SK-N-SH (cell line): ENCODE data around the gene PCBP3. TPM values are rescaled to one million over a fixed set of nuclear protein-coding genes. Genes with fewer than 3 reads are reported as not detected.

Experiments used
- CTCF ChIA-PET: fragments of 300-600, 350-600 bp; formaldehyde crosslinking; extraction: SDS; loops from one replicate; lab custom pipeline; 2021; lab: Yijun Ruan, JAX
- POLR2A ChIA-PET: fragments of 350-600 bp; sonication (Branson Sonifier 250); formaldehyde crosslinking; extraction: SDS; loops from one replicate; lab custom pipeline; 2020; ENCODE audit warnings: antibody characterized with exemption, inconsistent platforms; lab: Yijun Ruan, JAX
- DNase-seq: peaks from one replicate; pipeline ENCODE4 v3.0.0; 2012
- H2AFZ ChIP-seq: fragments of 200-600 bp; sonication (generic); 2 replicates; pipeline ENCODE4 v1.8.1; 2016; ENCODE audit warnings: antibody characterized with exemption, mild to moderate bottlenecking, low read depth
- H3F3A ChIP-seq: fragments of 200-600 bp; sonication (generic); replicated peaks from 2 replicates; pipeline ENCODE3; 2016; ENCODE audit warnings: antibody characterized with exemption, mild to moderate bottlenecking; ENCODE audit not compliant: insufficient read depth
- H3K27ac ChIP-seq, 2 experiments: fragments of 200-500 bp in 1 of 2; fragments of 200-600 bp in 1 of 2; sonication (Bioruptor generic) in 1 of 2; sonication (generic), shearing (Covaris generic) in 1 of 2; 2 replicates each; pipeline versions ENCODE4 v1.5.1 to v1.6.1; 2014 to 2016; ENCODE audit warnings: low read depth in 2 of 2, inconsistent platforms in 1 of 2, low read length in 1 of 2, mild to moderate bottlenecking in 1 of 2, mixed read lengths in 1 of 2
- H3K27me3 ChIP-seq: fragments of 200-600 bp; sonication (generic), shearing (Covaris generic); 2 replicates; pipeline ENCODE4 v1.6.1; 2016; ENCODE audit warnings: mixed run types; ENCODE audit not compliant: insufficient read depth
- H3K36me3 ChIP-seq, 2 experiments: fragments of 200-500 bp in 1 of 2; fragments of 200-600 bp in 1 of 2; sonication (Bioruptor generic) in 1 of 2; sonication (generic) in 1 of 2; replicated peaks in 1 of 2; 2 replicates each; pipeline versions ENCODE3 to v1.5.1; 2014 to 2016; ENCODE audit warnings: low read length in 1 of 2, mild to moderate bottlenecking in 1 of 2; ENCODE audit not compliant: insufficient read depth in 2 of 2, control insufficient read depth in 1 of 2
- H3K4me1 ChIP-seq, 2 experiments: fragments of 200-500 bp in 1 of 2; fragments of 200-600 bp in 1 of 2; sonication (Bioruptor generic) in 1 of 2; sonication (generic), shearing (Covaris generic) in 1 of 2; 2 replicates each; pipeline versions ENCODE4 v1.5.1 to v1.6.1; 2014 to 2016; ENCODE audit warnings: low read depth in 1 of 2, low read length in 1 of 2, mixed run types in 1 of 2; ENCODE audit not compliant: insufficient read depth in 2 of 2, control insufficient read depth in 1 of 2
- H3K4me2 ChIP-seq: fragments of 200-600 bp; sonication (generic), shearing (Covaris generic); 2 replicates; pipeline ENCODE4 v1.6.1; 2017; ENCODE audit warnings: mixed run types
- H3K4me3 ChIP-seq, 2 experiments: fragments of 200-500 bp in 1 of 2; fragments of 200-600 bp in 1 of 2; sonication (Bioruptor generic) in 1 of 2; sonication (generic), shearing (Covaris generic) in 1 of 2; 2 replicates each; pipeline versions ENCODE4 v1.5.1 to v1.8.1; 2014 to 2016; ENCODE audit warnings: low read depth in 2 of 2, inconsistent platforms in 1 of 2, low read length in 1 of 2, mild to moderate bottlenecking in 1 of 2, mixed read lengths in 1 of 2, moderate library complexity in 1 of 2
- H3K79me2 ChIP-seq: fragments of 200-600 bp; sonication (generic); 2 replicates; pipeline ENCODE4 v1.8.1; 2017; ENCODE audit warnings: mild to moderate bottlenecking; ENCODE audit not compliant: insufficient read depth
- H3K9ac ChIP-seq: fragments of 200-600 bp; sonication (generic); 2 replicates; pipeline ENCODE4 v1.6.1; 2017; ENCODE audit warnings: mixed run types
- H3K9me2 ChIP-seq: fragments of 200-600 bp; sonication (generic); 2 replicates; pipeline ENCODE4 v1.6.1; 2017; ENCODE audit warnings: mixed run types
- H3K9me3 ChIP-seq: fragments of 200-600 bp; sonication (generic); 2 replicates; pipeline ENCODE4 v1.6.1; 2017; ENCODE audit warnings: mixed run types, mild to moderate bottlenecking, moderate library complexity
- H4K20me1 ChIP-seq: fragments of 200-600 bp; sonication (generic); 2 replicates; pipeline ENCODE4 v1.6.1; 2017; ENCODE audit warnings: mild to moderate bottlenecking, mixed run types; ENCODE audit not compliant: insufficient read depth
- EZH2phosphoT487 ChIP-seq: fragments of 200-600 bp; sonication (generic); IDR thresholded peaks from 2 replicates; pipeline ENCODE4 v1.6.1; 2017; ENCODE audit warnings: low read depth, mixed run types, mild to moderate bottlenecking, antibody characterized with exemption, moderate library complexity, borderline replicate concordance
- FOSL2 ChIP-seq: IDR thresholded peaks from 2 replicates; pipeline ENCODE4 v1.4.0; 2012; ENCODE audit warnings: low read depth, mild to moderate bottlenecking, moderate library complexity, borderline replicate concordance
- FOXJ3 ChIP-seq: sonication (generic); formaldehyde crosslinking; IDR thresholded peaks from 2 replicates; pipeline ENCODE4 v1.5.1; 2020; ENCODE audit warnings: mild to moderate bottlenecking, missing genetic modification reagents
- RFX5 ChIP-seq: IDR thresholded peaks from 2 replicates; pipeline ENCODE4 v1.6.1; 2012; ENCODE audit warnings: mild to moderate bottlenecking, improper control_type of control experiment, low read length
- YY1 ChIP-seq: IDR thresholded peaks from 2 replicates; pipeline ENCODE4 v1.4.0; 2012; ENCODE audit warnings: low read depth, mild to moderate bottlenecking
- WGBS: methylation state at CpG from one replicate; pipeline ENCODE4 v1.1.6; 2017; ENCODE audit warnings: low lambda C conversion rate; 5-methylcytosine and 5-hydroxymethylcytosine counted together
- polyA plus RNA-seq, 3 experiments: library from polyadenylated mRNA; depleted of rRNA; stranded (reverse); fragments of >200 nt; gene quantifications; 2 replicates each; pipeline ENCODE4 v1.2.3, GENCODE V29; 2012
- TF ChIP-seq, protein P1 (sequence below): fragments of 150-350 bp; IDR thresholded peaks from 2 replicates; pipeline ENCODE4 v1.6.1; 2017; ENCODE audit warnings: antibody characterized with exemption, low read length, low read depth, borderline replicate concordance
- TF ChIP-seq, protein P2 (sequence below): IDR thresholded peaks from 2 replicates; pipeline ENCODE4 v1.4.0; 2012; ENCODE audit warnings: low read depth
- TF ChIP-seq, protein P3 (sequence below): fragments of 150-350 bp; IDR thresholded peaks from 2 replicates; pipeline ENCODE4 v1.6.1; 2016; ENCODE audit warnings: mild to moderate bottlenecking, low read depth, low read length
- TF ChIP-seq, protein P4 (sequence below): IDR thresholded peaks from 2 replicates; pipeline ENCODE4; 2012
- TF ChIP-seq, protein P5 (sequence below): IDR thresholded peaks from 2 replicates; pipeline ENCODE4 v1.4.0; 2012; ENCODE audit warnings: low read depth, borderline replicate concordance

PCBP3 gene
- polyA plus RNA-seq, 1 of the 3 experiments (the other 2 are of a cell fraction), result 9.5 TPM

DNA sequence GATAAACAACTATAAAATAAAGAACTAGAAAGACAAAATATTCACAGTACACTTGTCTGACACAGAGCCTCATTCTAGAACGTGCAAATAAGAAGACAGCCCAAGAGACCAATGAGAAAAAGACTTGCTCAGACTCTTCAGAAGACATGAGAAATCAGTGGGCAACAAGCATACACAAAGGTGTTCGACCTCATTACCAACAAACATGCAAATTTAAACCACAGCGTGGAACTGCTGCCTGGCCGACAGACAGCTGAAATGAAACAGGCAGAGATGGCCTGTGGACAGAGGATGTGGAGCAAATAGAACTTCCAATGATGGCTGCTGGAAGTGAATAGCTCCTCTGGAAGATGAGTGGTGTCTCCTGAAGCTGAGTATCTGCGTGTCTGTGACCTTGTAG is 315.7 kb downstream of the PCBP3 start:
- CTCF ChIA-PET, result interaction anchor here (2.5 kb wide), 1 partner anchor 11 kb away, joined by 12 read pairs; no protein-coding TSS in a partner anchor
- WGBS, result 41% methylated on average over 5 of the region's 5 CpGs

More for the DNA sequence above, 315.7 kb downstream of the PCBP3 start:
- no peaks in the 10 kb centered on the region for H3K36me3 ChIP-seq
- H3K27ac ChIP-seq, result no peak overlapping the region
- no peak overlapping the region for H3K4me3 ChIP-seq
- no peak overlapping the region for H2AFZ ChIP-seq
- POLR2A ChIA-PET, result no interaction called here
- no peaks in the 10 kb centered on the region for H4K20me1 ChIP-seq
- TF ChIP-seq, protein P1, sequence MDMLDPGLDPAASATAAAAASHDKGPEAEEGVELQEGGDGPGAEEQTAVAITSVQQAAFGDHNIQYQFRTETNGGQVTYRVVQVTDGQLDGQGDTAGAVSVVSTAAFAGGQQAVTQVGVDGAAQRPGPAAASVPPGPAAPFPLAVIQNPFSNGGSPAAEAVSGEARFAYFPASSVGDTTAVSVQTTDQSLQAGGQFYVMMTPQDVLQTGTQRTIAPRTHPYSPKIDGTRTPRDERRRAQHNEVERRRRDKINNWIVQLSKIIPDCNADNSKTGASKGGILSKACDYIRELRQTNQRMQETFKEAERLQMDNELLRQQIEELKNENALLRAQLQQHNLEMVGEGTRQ, result no peak
- TF ChIP-seq FOXJ3 (CRISPR knock-in tag) (no peak), FOSL2 (no peak), RFX5 (no peak), EZH2phosphoT487 (no peak), YY1 (no peak)
- TF ChIP-seq, protein P2, sequence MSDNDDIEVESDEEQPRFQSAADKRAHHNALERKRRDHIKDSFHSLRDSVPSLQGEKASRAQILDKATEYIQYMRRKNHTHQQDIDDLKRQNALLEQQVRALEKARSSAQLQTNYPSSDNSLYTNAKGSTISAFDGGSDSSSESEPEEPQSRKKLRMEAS, result no peak
- TF ChIP-seq, protein P3, sequence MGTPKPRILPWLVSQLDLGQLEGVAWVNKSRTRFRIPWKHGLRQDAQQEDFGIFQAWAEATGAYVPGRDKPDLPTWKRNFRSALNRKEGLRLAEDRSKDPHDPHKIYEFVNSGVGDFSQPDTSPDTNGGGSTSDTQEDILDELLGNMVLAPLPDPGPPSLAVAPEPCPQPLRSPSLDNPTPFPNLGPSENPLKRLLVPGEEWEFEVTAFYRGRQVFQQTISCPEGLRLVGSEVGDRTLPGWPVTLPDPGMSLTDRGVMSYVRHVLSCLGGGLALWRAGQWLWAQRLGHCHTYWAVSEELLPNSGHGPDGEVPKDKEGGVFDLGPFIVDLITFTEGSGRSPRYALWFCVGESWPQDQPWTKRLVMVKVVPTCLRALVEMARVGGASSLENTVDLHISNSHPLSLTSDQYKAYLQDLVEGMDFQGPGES, result no peak
- TF ChIP-seq, protein P4, sequence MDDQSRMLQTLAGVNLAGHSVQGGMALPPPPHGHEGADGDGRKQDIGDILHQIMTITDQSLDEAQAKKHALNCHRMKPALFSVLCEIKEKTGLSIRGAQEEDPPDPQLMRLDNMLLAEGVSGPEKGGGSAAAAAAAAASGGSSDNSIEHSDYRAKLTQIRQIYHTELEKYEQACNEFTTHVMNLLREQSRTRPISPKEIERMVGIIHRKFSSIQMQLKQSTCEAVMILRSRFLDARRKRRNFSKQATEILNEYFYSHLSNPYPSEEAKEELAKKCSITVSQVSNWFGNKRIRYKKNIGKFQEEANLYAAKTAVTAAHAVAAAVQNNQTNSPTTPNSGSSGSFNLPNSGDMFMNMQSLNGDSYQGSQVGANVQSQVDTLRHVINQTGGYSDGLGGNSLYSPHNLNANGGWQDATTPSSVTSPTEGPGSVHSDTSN, result no peak
- TF ChIP-seq, protein P5, sequence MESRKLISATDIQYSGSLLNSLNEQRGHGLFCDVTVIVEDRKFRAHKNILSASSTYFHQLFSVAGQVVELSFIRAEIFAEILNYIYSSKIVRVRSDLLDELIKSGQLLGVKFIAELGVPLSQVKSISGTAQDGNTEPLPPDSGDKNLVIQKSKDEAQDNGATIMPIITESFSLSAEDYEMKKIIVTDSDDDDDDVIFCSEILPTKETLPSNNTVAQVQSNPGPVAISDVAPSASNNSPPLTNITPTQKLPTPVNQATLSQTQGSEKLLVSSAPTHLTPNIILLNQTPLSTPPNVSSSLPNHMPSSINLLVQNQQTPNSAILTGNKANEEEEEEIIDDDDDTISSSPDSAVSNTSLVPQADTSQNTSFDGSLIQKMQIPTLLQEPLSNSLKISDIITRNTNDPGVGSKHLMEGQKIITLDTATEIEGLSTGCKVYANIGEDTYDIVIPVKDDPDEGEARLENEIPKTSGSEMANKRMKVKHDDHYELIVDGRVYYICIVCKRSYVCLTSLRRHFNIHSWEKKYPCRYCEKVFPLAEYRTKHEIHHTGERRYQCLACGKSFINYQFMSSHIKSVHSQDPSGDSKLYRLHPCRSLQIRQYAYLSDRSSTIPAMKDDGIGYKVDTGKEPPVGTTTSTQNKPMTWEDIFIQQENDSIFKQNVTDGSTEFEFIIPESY, result no peak
- H3K4me2 ChIP-seq, result no peak overlapping the region
- no peaks in the 10 kb centered on the region for H3K9me3 ChIP-seq
- H3K79me2 ChIP-seq, result no peaks in the 10 kb centered on the region
- no peaks in the 10 kb centered on the region for H3K9me2 ChIP-seq
- H3F3A ChIP-seq, result no peaks in the 10 kb centered on the region
- DNase-seq, result no peak
- H3K9ac ChIP-seq, result no peak overlapping the region
- no peaks in the 10 kb centered on the region for H3K27me3 ChIP-seq
- peaks cover 0 to 3% of the 10 kb centered on the region in 2 experiments; a peak in 1 of 4 replicates for H3K4me1 ChIP-seq
